ENCODE results near the gene ZNF599. TPM values are rescaled to one million over a fixed set of nuclear protein-coding genes. Genes with fewer than 3 reads are reported as not detected.
A peak's percentile ranks its signal among the peaks of the same experiment; 100 is the strongest.

Gene ZNF599
- total and polyA plus RNA-seq, 2 of the 13 experiments (the other 11 are each of a cell fraction or from before 2014, with no cell fraction given) = 5.8 to 7.3 TPM

DNA sequence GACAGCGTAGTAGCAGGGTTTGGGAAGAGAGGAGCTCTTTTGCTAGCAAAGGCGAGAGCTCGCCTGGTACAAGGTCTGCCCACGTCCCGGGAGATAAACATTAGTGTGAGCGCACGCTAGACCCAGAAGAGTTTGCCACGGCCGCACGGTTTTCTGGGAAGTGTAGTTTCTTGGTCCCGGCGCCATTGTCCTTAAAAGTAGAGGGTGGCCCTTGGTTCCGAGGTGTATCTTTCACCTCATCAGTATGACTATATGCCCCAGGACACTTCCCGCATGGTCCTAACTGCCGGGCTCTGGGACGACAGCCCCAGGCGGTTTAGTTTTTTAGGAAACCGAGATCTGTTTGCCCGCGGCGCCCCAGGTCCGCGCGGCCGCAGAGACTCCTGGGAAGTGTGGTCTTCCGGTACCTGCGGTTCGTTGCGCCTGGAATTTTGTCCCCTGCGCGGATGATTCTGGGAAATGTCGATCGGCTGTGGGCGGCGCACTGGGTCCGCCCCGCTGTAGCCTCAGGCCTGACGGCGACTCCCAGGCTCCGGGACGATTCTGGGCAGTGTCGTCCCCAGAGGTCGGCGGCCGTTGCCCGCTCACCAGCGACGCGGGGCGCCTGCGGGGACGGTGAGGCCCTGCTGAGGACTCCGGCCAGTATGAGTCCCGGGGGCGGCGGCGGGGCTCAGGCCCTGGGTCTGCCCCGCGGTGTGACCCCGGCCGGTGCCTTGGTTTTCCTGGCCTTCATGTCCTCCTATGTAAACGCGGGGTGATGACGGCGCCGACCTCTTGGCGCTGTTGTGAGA, 39.1 kb downstream of the ZNF599 start, which contains the start of gene ZNF181 (continued):
- TF ChIP-seq, protein P1, sequence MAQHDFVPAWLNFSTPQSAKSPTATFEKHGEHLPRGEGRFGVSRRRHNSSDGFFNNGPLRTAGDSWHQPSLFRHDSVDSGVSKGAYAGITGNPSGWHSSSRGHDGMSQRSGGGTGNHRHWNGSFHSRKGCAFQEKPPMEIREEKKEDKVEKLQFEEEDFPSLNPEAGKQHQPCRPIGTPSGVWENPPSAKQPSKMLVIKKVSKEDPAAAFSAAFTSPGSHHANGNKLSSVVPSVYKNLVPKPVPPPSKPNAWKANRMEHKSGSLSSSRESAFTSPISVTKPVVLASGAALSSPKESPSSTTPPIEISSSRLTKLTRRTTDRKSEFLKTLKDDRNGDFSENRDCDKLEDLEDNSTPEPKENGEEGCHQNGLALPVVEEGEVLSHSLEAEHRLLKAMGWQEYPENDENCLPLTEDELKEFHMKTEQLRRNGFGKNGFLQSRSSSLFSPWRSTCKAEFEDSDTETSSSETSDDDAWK (CRISPR knock-in tag; IDR thresholded peaks at IDR 0.05) = no peak
- peak; percentile 85; the same call in 1 of the 2 replicates for TF ChIP-seq ZNF253 (CRISPR knock-in tag; IDR thresholded peaks at IDR 0.05; ENCODE audit: borderline replicate concordance)
- TF ChIP-seq THAP11 (CRISPR knock-in tag; IDR thresholded peaks at IDR 0.05) = peak; percentile 97
- TF ChIP-seq TCF7L2 (IDR thresholded peaks at IDR 0.05; ENCODE audit: low read depth, low read length) = no peak
- peak; percentile 74; the same call in 1 of the 2 replicates for TF ChIP-seq FOXO1 (CRISPR knock-in tag; IDR thresholded peaks at IDR 0.05)
- TF ChIP-seq ZNF468 (CRISPR knock-in tag; IDR thresholded peaks at IDR 0.05) = peak; percentile 79; the same call in 1 of the 2 replicates
- TF ChIP-seq, protein P2, sequence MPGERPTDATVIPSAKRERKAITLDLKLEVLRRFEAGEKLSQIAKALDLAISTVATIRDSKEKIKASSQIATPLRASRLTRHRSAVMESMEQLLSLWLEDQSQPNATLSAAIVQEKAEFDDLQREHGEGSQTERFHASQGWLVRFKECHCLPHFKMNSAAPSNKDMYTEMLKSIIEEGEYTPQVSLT (CRISPR knock-in tag; IDR thresholded peaks at IDR 0.05; ENCODE audit: borderline replicate concordance, low read depth) = no peak
- 0 out of 2 replicates have a peak, but pooled peaks have one; percentile 40 for TF ChIP-seq ARID2 (CRISPR knock-in tag; IDR thresholded peaks at IDR 0.05; ENCODE audit: borderline replicate concordance)
- no peak for TF ChIP-seq ADNP (CRISPR knock-in tag; IDR thresholded peaks at IDR 0.05)
- no peak for TF ChIP-seq CAMTA2 (CRISPR knock-in tag; IDR thresholded peaks at IDR 0.05; ENCODE audit: borderline replicate concordance)
- peak; percentile 46; the same call in 1 of the 2 replicates for TF ChIP-seq ZBTB39 (CRISPR knock-in tag; IDR thresholded peaks at IDR 0.05)
- peak; percentile 98 for TF ChIP-seq GABPB1 (CRISPR knock-in tag; IDR thresholded peaks at IDR 0.05)
- peak; percentile 89; the same call in 1 of the 2 replicates for TF ChIP-seq ZNF678 (CRISPR knock-in tag; IDR thresholded peaks at IDR 0.05)
- peak; percentile 80; the same call in 1 of the 2 replicates for TF ChIP-seq ZNF558 (CRISPR knock-in tag; IDR thresholded peaks at IDR 0.05; ENCODE audit: borderline replicate concordance)
- TF ChIP-seq HMGXB3 (CRISPR knock-in tag; IDR thresholded peaks at IDR 0.05; ENCODE audit: borderline replicate concordance) = no peak; the same call in 1 of the 2 replicates
- TF ChIP-seq IKZF4 (CRISPR knock-in tag; IDR thresholded peaks at IDR 0.05; ENCODE audit: borderline replicate concordance, low read depth, not compliant biosample characterization) = peak; percentile 82
- no peak for TF ChIP-seq CHD4 (IDR thresholded peaks at IDR 0.05; ENCODE audit: borderline replicate concordance, low read length)
- no peak for TF ChIP-seq HMGA1 (CRISPR knock-in tag; conservative IDR thresholded peaks at IDR 0.05)
- TF ChIP-seq HNRNPUL1 (IDR thresholded peaks at IDR 0.05; ENCODE audit: low read depth, low read length) = no peak
- no peak for TF ChIP-seq RFX1 (IDR thresholded peaks at IDR 0.05)
- TF ChIP-seq WIZ (CRISPR knock-in tag; IDR thresholded peaks at IDR 0.05) = peak; percentile 75; the same call in 1 of the 2 replicates

Measured in HepG2 (cell line).